GM23338 (cell line): ENCODE data around the gene CCBE1. TPM values are rescaled to one million over a fixed set of nuclear protein-coding genes. Genes with fewer than 3 reads are reported as not detected.

Source experiments
- ATAC-seq: fragments of 200-7000 bp; cut with Tn5 transposase; 3 replicates; pipeline ENCODE4 v1.9.1; 2020
- DNase-seq: peaks from one replicate; pipeline ENCODE4 v3.0.0-alpha.2; 2015; ENCODE audit warnings: low spot score
- H2AFZ ChIP-seq: fragments of 200-600 bp; sonication (generic); 2 replicates; pipeline ENCODE4 v1.8.0; 2016; ENCODE audit warnings: antibody characterized with exemption, mild to moderate bottlenecking, moderate library complexity
- H3F3A ChIP-seq: fragments of 200-600 bp; sonication (generic); replicated peaks from 2 replicates; pipeline ENCODE4 v1.8.0; 2017; ENCODE audit warnings: antibody characterized with exemption, mixed run types, low read depth
- H3K27ac ChIP-seq: fragments of 200-600 bp; sonication (generic); 2 replicates; pipeline ENCODE4 v1.6.1; 2016; ENCODE audit warnings: low read depth
- H3K27me3 ChIP-seq: fragments of 200-600 bp; sonication (generic); 2 replicates; pipeline ENCODE4 v1.8.0; 2016; ENCODE audit warnings: mild to moderate bottlenecking, mixed run types, moderate library complexity; ENCODE audit not compliant: insufficient read depth
- H3K36me3 ChIP-seq: fragments of 200-600 bp; sonication (generic); 2 replicates; pipeline ENCODE4 v1.8.0; 2016; ENCODE audit warnings: mild to moderate bottlenecking; ENCODE audit not compliant: insufficient read depth
- H3K4me1 ChIP-seq: fragments of 200-600 bp; sonication (generic); 2 replicates; pipeline ENCODE4 v1.8.0; 2016; ENCODE audit warnings: mild to moderate bottlenecking, moderate library complexity; ENCODE audit not compliant: insufficient read depth
- H3K4me2 ChIP-seq: fragments of 200-600 bp; sonication (generic); 2 replicates; pipeline ENCODE4 v1.7.1; 2017; ENCODE audit warnings: mixed run types
- H3K4me3 ChIP-seq: fragments of 200-600 bp; sonication (generic); 2 replicates; pipeline ENCODE4 v1.6.1; 2016; ENCODE audit warnings: mixed run types
- H3K79me2 ChIP-seq: fragments of 200-600 bp; sonication (generic); replicated peaks from 2 replicates; pipeline ENCODE4 v1.8.0; 2017; ENCODE audit warnings: mild to moderate bottlenecking; ENCODE audit not compliant: insufficient read depth
- H3K9me2 ChIP-seq: fragments of 200-600 bp; sonication (generic); 2 replicates; pipeline ENCODE4 v1.8.0; 2017; ENCODE audit not compliant: insufficient read depth
- H4K20me1 ChIP-seq: fragments of 200-600 bp; sonication (generic); replicated peaks from 2 replicates; pipeline ENCODE4 v1.8.0; 2017; ENCODE audit warnings: mild to moderate bottlenecking; ENCODE audit not compliant: insufficient read depth
- H3K27ac Mint-ChIP-seq: 2 replicates; pipeline ENCODE4 v1.8.0; 2020; ENCODE audit warnings: inconsistent platforms, mild to moderate bottlenecking, moderate library complexity, mixed read lengths
- H3K27me3 Mint-ChIP-seq: 3 replicates; pipeline ENCODE4 v1.8.0; 2022; ENCODE audit warnings: low read depth, mild to moderate bottlenecking, moderate library complexity, mixed read lengths, inconsistent platforms; ENCODE audit not compliant: insufficient read depth, poor library complexity
- H3K36me3 Mint-ChIP-seq: 3 replicates; pipeline ENCODE4 v1.8.0; 2021; ENCODE audit warnings: low read depth, mild to moderate bottlenecking, inconsistent platforms, moderate library complexity, mixed read lengths
- H3K4me1 Mint-ChIP-seq: 3 replicates; pipeline ENCODE4 v1.8.0; 2020; ENCODE audit warnings: mild to moderate bottlenecking, inconsistent platforms, mixed read lengths
- H3K4me3 Mint-ChIP-seq: 3 replicates; pipeline ENCODE4 v1.8.0; 2021; ENCODE audit warnings: moderate library complexity, mild to moderate bottlenecking, inconsistent platforms, mixed read lengths
- H3K9me3 Mint-ChIP-seq: 3 replicates; pipeline ENCODE4 v1.8.0; 2020; ENCODE audit warnings: moderate library complexity, mild to moderate bottlenecking, inconsistent platforms, mixed read lengths
- CREB1 ChIP-seq: fragments of 250-450 bp; sonication (Bioruptor Pico); IDR thresholded peaks from 2 replicates; pipeline ENCODE4 v1.5.0; 2020; ENCODE audit warnings: low read depth, mild to moderate bottlenecking, moderate library complexity
- CTCF ChIP-seq, 2 experiments: fragments of 200-600 bp in 1 of 2; sonication (generic) in 1 of 2; conservative IDR thresholded peaks; 2 replicates each; pipeline versions ENCODE4 v1.5.1 to v1.6.1; 2016 to 2017; ENCODE audit warnings: antibody characterized with exemption in 2 of 2, low read depth in 2 of 2, mild to moderate bottlenecking in 2 of 2, moderate library complexity in 1 of 2
- ETS1 ChIP-seq: IDR thresholded peaks from 2 replicates; pipeline ENCODE4 v1.6.1; 2016; ENCODE audit warnings: antibody characterized with exemption
- EZH2 ChIP-seq: fragments of 200-600 bp; sonication (generic); IDR thresholded peaks from one replicate; pipeline ENCODE4 v1.8.0; 2017; ENCODE audit warnings: antibody characterized with exemption, mild to moderate bottlenecking, low read depth; ENCODE audit not compliant: unreplicated experiment
- EZH2phosphoT487 ChIP-seq: fragments of 200-600 bp; sonication (generic); IDR thresholded peaks from one replicate; pipeline ENCODE4 v1.8.1; 2018; ENCODE audit warnings: antibody characterized with exemption; ENCODE audit not compliant: unreplicated experiment
- JUNB ChIP-seq: IDR thresholded peaks from one replicate; pipeline ENCODE4 v1.6.1; 2016; ENCODE audit warnings: antibody characterized with exemption; ENCODE audit not compliant: unreplicated experiment
- NANOG ChIP-seq: IDR thresholded peaks from 2 replicates; pipeline ENCODE4 v1.6.1; 2016; ENCODE audit warnings: antibody characterized with exemption, borderline replicate concordance
- POLR2AphosphoS5 ChIP-seq: IDR thresholded peaks from 2 replicates; pipeline ENCODE4 v1.6.1; 2016; ENCODE audit warnings: antibody characterized with exemption, low read depth
- REST ChIP-seq: IDR thresholded peaks from one replicate; pipeline ENCODE4 v1.6.1; 2018; ENCODE audit warnings: antibody characterized with exemption; ENCODE audit not compliant: unreplicated experiment
- STAT1 ChIP-seq: IDR thresholded peaks from one replicate; pipeline ENCODE4 v1.6.1; 2016; ENCODE audit warnings: antibody characterized with exemption; ENCODE audit not compliant: unreplicated experiment
- ZNF114 ChIP-seq: fragments of 250-450 bp; sonication (Bioruptor Pico); IDR thresholded peaks from 2 replicates; pipeline ENCODE4 v1.5.0; 2020; ENCODE audit warnings: mild to moderate bottlenecking, moderate library complexity
- ZNF331 ChIP-seq: fragments of 250-450 bp; sonication (Bioruptor Pico); IDR thresholded peaks from 2 replicates; pipeline ENCODE4 v1.5.0; 2020; ENCODE audit warnings: low read depth, mild to moderate bottlenecking, moderate library complexity
- ZNF462 ChIP-seq: fragments of 250-450 bp; sonication (Bioruptor Pico); IDR thresholded peaks from 2 replicates; pipeline ENCODE4 v1.5.0; 2020; ENCODE audit warnings: mild to moderate bottlenecking, moderate library complexity
- polyA plus RNA-seq: library from polyadenylated mRNA; unstranded; fragments of >200 nt; fragmentation: Nextera tagmentation; extraction: Ambion mirVana; gene quantifications from 2 replicates; pipeline ENCODE4 v1.2.1, GENCODE V29; 2016
- total RNA-seq: library from RNA; depleted of rRNA; stranded (reverse); fragments of >200 nt; shearing (Covaris generic); gene quantifications from 2 replicates; pipeline ENCODE4 v1.2.3, GENCODE V29; 2014

The CCBE1 gene
- total and polyA plus RNA-seq, 2 experiments from 2014 or later = 2.1 to 2.6 TPM

- Histone ChIP-seq H3F3A (no peaks in the 10 kb centered on the region), H3K4me2 (no peak overlapping the region), H3K4me1 (no peaks in the 10 kb centered on the region), H3K36me3 (no peaks in the 10 kb centered on the region), H3K9me2 (no peaks in the 10 kb centered on the region), H2AFZ (no peak overlapping the region), H3K27ac (no peak overlapping the region), H3K4me3 (no peak overlapping the region), H3K27me3 (no peaks in the 10 kb centered on the region), H3K79me2 (no peaks in the 10 kb centered on the region), H4K20me1 (no peaks in the 10 kb centered on the region)
- H3K4me1 Mint-ChIP-seq = no peaks in the 10 kb centered on the region
- DNase-seq = no peak
- TF ChIP-seq EZH2phosphoT487 (no peak), ZNF114 (CRISPR knock-in tag) (no peak), ZNF462 (CRISPR knock-in tag) (no peak), JUNB (no peak), EZH2 (no peak), POLR2AphosphoS5 (no peak), ETS1 (no peak), CTCF (conservative IDR thresholded peaks at IDR 0.05; ENCODE audit: low read depth in 2 of 2) (no peak), ZNF331 (CRISPR knock-in tag) (no peak), CREB1 (CRISPR knock-in tag) (no peak), REST (no peak), NANOG (no peak), STAT1 (no peak)
- H3K27ac Mint-ChIP-seq = no peak overlapping the region
- H3K27me3 Mint-ChIP-seq = no peaks in the 10 kb centered on the region
- H3K4me3 Mint-ChIP-seq = no peak overlapping the region
- no peaks in the 10 kb centered on the region for H3K36me3 Mint-ChIP-seq
- H3K9me3 Mint-ChIP-seq = no peaks in the 10 kb centered on the region
- ATAC-seq = no peak
Observed at GRCh38 chr18:59484561-59485328, 212.5 kb downstream of the CCBE1 start.
